CD4-positive, CD25-positive, alpha-beta regulatory T cell (primary cell): ENCODE results near the gene ARID1B. TPM values are rescaled to one million over a fixed set of nuclear protein-coding genes. Genes with fewer than 3 reads are reported as not detected.
A peak's percentile ranks its signal among the peaks of the same experiment; 100 is the strongest.
"Not testable (repeated sequence)": the region's sequence is repeated elsewhere in the genome, so short reads cannot be mapped to it uniquely, and the experiment has no call there.

Experiments
- ATAC-seq, 2 donors: fragments of 150-1000 bp; cut with Tn5 transposase; one replicate each; pipeline ENCODE4 v1.10.0; 2021; ENCODE audit warnings: low read depth in 2 of 2, moderate number of reproducible peaks in 2 of 2, moderate library complexity in 1 of 2
- DNase-seq, 3 donors: peaks; one replicate each; pipeline versions ENCODE4 v3.0.0 to v3.0.0-alpha.2; 2012 to 2022; ENCODE audit warnings: mixed read lengths in 1 of 3
- H3K27ac ChIP-seq: one replicate; pipeline ENCODE4 v1.7.0; 2013; ENCODE audit warnings: mild to moderate bottlenecking, low read length; ENCODE audit not compliant: insufficient read depth, poor library complexity, severe bottlenecking
- H3K27me3 ChIP-seq: one replicate; pipeline ENCODE4 v1.7.0; 2013; ENCODE audit warnings: low read length; ENCODE audit not compliant: control insufficient read depth, insufficient read depth
- H3K36me3 ChIP-seq: one replicate; pipeline ENCODE4 v1.7.0; 2013; ENCODE audit warnings: mild to moderate bottlenecking, low read length, moderate library complexity; ENCODE audit not compliant: control insufficient read depth, insufficient read depth
- H3K4me1 ChIP-seq: 2 replicates; pipeline ENCODE4 v1.7.0; 2013; ENCODE audit warnings: mild to moderate bottlenecking, low read length; ENCODE audit not compliant: insufficient read depth, control insufficient read depth, poor library complexity, severe bottlenecking
- H3K4me3 ChIP-seq: one replicate; pipeline ENCODE4 v1.7.0; 2013; ENCODE audit warnings: low read depth, mild to moderate bottlenecking, low read length, moderate library complexity
- H3K9me3 ChIP-seq, 2 experiments: 1 replicate in 1 of 2; 2 replicates in 1 of 2; pipeline ENCODE4 v1.7.0; 2013; ENCODE audit warnings: low read length in 2 of 2, mild to moderate bottlenecking in 1 of 2, moderate library complexity in 1 of 2; ENCODE audit not compliant: control insufficient read depth in 2 of 2
- H3K27ac Mint-ChIP-seq, 3 donors: one replicate each; pipeline ENCODE4 v1.8.0; 2020 to 2022; ENCODE audit warnings: mild to moderate bottlenecking in 3 of 3, mixed read lengths in 3 of 3, moderate library complexity in 2 of 3
- H3K27me3 Mint-ChIP-seq: one replicate; pipeline ENCODE4 v1.8.0; 2022; ENCODE audit warnings: mild to moderate bottlenecking, mixed read lengths
- H3K36me3 Mint-ChIP-seq: one replicate; pipeline ENCODE4 v1.8.0; 2020; ENCODE audit warnings: mixed read lengths
- H3K4me1 Mint-ChIP-seq, 4 donors: one replicate each; pipeline ENCODE4 v1.8.0; 2020 to 2022; ENCODE audit warnings: mixed read lengths in 4 of 4, mild to moderate bottlenecking in 1 of 4
- H3K4me3 Mint-ChIP-seq, 4 donors: one replicate each; pipeline ENCODE4 v1.8.0; 2020 to 2022; ENCODE audit warnings: mild to moderate bottlenecking in 4 of 4, mixed read lengths in 4 of 4, moderate library complexity in 3 of 4
- H3K9me3 Mint-ChIP-seq, 7 donors: one replicate each; pipeline ENCODE4 v1.8.0; 2020 to 2022; ENCODE audit warnings: mixed read lengths in 7 of 7, mild to moderate bottlenecking in 3 of 7, moderate library complexity in 2 of 7
- polyA plus RNA-seq, 4 donors: library from polyadenylated mRNA; unstranded; fragments of 300-500 nt; fragmentation: Illumina TruSeq; gene quantifications; one replicate each; pipeline ENCODE4 v1.2.3, GENCODE V29; 2021
- total RNA-seq: library from RNA; stranded (reverse); gene quantifications from one replicate; pipeline ENCODE4 v1.2.3, GENCODE V29; 2022

ARID1B gene
- total and polyA plus RNA-seq, 5 donors from 2014 or later = 9.8 to 186 (median 12.4) TPM

DNA sequence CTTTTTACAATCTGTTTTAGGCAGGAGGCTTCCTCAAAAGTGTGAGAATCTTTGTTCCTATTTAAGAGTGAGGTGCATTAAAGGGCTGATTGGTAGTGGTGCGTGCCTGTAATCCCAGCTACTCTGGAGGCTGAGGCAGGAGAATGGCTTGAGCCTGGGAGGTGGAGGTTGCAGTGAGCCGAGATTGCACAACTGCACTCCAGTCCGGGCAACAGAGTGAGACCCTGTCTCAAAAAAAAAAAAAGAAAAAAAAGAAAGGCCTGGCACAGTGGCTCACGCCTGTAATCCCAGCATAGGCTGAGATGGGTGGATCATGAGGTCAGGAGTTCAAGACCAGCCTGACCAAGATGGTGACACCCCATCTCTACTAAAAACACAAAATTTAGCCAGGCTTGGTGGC is 205.7 kb downstream of the ARID1B start:
- peaks cover 21% of the 10 kb centered on the region for H3K4me1 ChIP-seq
- H3K4me1 Mint-ChIP-seq = peaks cover 40 to 93% (median 77%) of the 10 kb centered on the region in 4 donors
- not testable (repeated sequence) for H3K9me3 ChIP-seq, H3K36me3 ChIP-seq, H3K4me3 ChIP-seq, H3K27me3 Mint-ChIP-seq, H3K27me3 ChIP-seq, ATAC-seq, DNase-seq, H3K27ac ChIP-seq, H3K36me3 Mint-ChIP-seq, H3K27ac Mint-ChIP-seq, H3K9me3 Mint-ChIP-seq
- H3K4me3 Mint-ChIP-seq = peak overlapping the region in 1 of 4 donors; percentile 14

DNA sequence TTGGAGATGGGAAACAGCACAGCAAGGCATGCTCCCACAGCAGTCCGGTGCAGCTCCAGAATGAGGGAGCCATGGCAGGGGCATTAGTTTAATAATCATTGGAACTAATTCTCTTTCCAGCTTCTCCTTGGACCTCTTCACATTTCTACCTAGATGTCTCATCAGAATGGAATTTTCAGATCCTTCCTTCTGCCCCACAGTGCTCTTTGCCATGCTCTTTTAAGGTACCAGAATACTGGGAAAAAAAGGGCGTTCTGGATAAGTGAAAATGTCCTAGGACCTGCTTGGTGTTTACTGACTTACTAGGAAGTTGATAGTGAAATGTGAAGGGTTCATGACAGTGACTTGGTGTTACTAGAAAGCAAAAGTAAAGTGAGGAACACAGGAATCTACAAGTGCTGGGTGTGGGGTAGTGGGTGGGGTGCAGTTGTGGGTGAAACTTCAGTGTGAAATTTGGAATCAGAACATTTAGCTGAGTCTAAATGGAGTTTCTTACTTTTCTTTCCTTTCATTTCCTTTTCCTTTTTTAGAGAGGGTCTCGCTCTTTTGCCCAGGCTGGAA is 207.1 kb downstream of the ARID1B start:
- DNase-seq (peak in 1 of 3 donors; percentile 61), ATAC-seq (no peak)
- H3K27ac Mint-ChIP-seq = peak overlapping the region; percentile 26 to 57 (median 46)
- Histone ChIP-seq H3K9me3 (no peaks in the 10 kb centered on the region), H3K4me1 (peaks cover 27% of the 10 kb centered on the region), H3K36me3 (no peaks in the 10 kb centered on the region), H3K4me3 (no peak overlapping the region), H3K27ac (no peak overlapping the region), H3K27me3 (no peaks in the 10 kb centered on the region)
- H3K36me3 Mint-ChIP-seq = no peaks in the 10 kb centered on the region
- peaks cover 35 to 93% (median 77%) of the 10 kb centered on the region in 4 donors for H3K4me1 Mint-ChIP-seq
- H3K4me3 Mint-ChIP-seq = peak overlapping the region in 1 of 4 donors; percentile 45
- no peaks in the 10 kb centered on the region for H3K9me3 Mint-ChIP-seq
- H3K27me3 Mint-ChIP-seq = no peaks in the 10 kb centered on the region

DNA sequence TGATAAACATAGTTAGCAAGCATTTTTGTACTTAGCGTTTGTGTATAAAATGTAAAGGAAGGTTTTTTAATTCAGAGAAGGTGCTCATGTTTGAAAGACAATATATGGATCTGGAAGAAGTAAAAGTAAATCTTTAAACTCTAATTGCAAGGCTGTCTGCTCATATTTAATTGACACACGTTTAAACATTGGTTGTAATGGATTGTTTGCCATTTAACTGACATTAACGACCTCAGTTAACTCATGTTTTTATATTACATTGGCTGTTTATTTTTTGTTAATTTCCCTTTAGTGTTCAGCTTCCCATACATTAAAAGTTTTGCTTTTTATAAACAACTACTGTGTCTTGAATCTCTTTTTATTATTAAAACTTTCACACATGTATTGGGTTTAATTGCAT is 208.1 kb downstream of the ARID1B start:
- no peak overlapping the region for H3K4me3 Mint-ChIP-seq

DNA sequence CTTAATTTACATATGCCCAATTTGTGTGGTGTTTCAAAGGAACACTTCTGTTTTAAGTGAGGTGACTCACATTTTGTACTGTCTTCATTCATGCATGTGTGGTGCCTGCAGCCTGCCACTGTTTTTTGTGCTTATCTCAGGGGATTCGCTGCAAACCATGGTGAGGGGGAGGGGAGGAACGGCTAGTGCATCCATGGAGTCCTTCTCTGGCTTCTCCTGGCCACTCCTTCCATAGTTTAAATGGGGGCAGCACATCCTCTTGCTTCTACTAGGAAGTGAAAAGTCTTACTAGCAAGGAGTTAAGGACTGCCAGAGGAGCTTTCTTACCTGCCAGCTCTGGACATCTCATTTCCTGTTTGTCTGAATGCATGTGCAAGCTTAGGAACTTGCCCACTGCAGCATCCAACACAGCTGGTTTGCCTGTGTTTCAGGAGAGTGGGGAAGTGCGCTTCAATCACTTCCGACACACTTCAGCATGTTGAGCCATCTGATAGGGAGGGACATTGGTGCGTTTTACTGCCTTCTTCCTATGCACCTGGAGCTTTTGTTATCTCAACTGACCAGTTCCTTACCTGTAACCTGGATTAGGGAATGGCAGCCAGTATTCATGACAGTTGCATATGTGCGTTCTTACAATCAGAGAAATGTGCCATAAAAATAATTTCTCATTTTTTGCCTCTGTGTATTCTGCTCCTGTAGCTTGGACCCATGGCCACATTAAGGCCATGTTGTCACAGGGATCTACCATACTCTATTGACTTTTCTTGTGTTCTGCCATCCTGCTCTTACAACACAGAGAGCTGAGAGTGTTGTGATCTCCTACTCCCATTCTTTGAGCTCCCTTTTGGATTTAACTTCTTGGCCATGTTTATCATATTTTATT is 211.3 kb downstream of the ARID1B start:
- no peaks in the 10 kb centered on the region for H3K9me3 ChIP-seq
- H3K36me3 ChIP-seq = no peaks in the 10 kb centered on the region
- H3K4me3 ChIP-seq = no peak overlapping the region
- H3K27ac Mint-ChIP-seq = peak overlapping the region in 2 of 3 donors; percentile 4 to 15
- H3K27ac ChIP-seq = no peak overlapping the region
- peaks cover 23 to 80% (median 56%) of the 10 kb centered on the region in 4 donors for H3K4me1 Mint-ChIP-seq
- ATAC-seq (peak; percentile 37 to 58), DNase-seq (no peak)
- peaks cover 14% of the 10 kb centered on the region for H3K4me1 ChIP-seq
- H3K36me3 Mint-ChIP-seq = no peaks in the 10 kb centered on the region
- peak overlapping the region in 2 of 4 donors; percentile 5 to 64 for H3K4me3 Mint-ChIP-seq
- no peaks in the 10 kb centered on the region for H3K27me3 Mint-ChIP-seq
- no peaks in the 10 kb centered on the region for H3K27me3 ChIP-seq
- H3K9me3 Mint-ChIP-seq = no peaks in the 10 kb centered on the region

More for the DNA sequence above, 208.1 kb downstream of the ARID1B start:
- no peaks in the 10 kb centered on the region for H3K27me3 Mint-ChIP-seq
- no peaks in the 10 kb centered on the region for H3K36me3 Mint-ChIP-seq
- H3K27ac ChIP-seq = no peak overlapping the region
- H3K27ac Mint-ChIP-seq = no peak overlapping the region
- peaks cover 25% of the 10 kb centered on the region for H3K4me1 ChIP-seq
- ATAC-seq = no peak
- no peak overlapping the region for H3K4me3 ChIP-seq
- no peaks in the 10 kb centered on the region for H3K27me3 ChIP-seq
- H3K4me1 Mint-ChIP-seq = peaks cover 33 to 91% (median 79%) of the 10 kb centered on the region in 4 donors
- no peaks in the 10 kb centered on the region for H3K9me3 ChIP-seq
- H3K36me3 ChIP-seq = no peaks in the 10 kb centered on the region
- no peaks in the 10 kb centered on the region for H3K9me3 Mint-ChIP-seq
- DNase-seq = no peak

DNA sequence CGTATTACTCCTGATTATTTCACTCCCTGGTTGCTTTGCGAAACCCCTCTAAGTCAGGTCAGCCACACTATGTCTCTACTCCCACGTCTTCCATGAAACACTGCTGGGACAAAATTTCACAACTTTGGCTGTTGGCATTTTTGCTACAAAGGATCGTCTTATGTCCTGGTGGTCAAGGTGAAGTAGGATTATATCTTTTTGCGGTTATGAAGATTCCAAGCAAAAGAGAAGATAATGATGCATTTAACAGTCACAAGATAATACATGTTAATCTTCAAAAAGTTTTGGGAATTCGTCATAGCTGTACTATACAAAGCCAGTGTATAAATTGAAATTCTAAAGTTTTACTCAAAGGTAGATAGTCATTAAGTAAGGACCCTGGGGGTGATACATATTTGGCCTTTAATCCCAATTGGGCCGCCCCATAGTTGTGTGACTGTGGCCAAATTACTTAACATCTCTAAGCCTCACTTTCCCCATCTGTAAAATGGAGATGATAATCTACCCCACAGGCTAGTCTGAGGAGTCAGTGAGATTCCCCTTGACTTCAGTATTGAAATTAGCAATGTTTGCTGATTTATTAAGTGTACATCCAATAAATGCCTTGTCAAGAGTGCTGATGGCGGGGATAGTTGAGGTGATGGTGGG is 212.1 kb downstream of the ARID1B start:
- no peak overlapping the region for H3K4me3 ChIP-seq
- H3K9me3 ChIP-seq = no peaks in the 10 kb centered on the region
- Mint-ChIP-seq H3K4me3 (no peak overlapping the region), H3K4me1 (peaks cover 17 to 77% (median 50%) of the 10 kb centered on the region in 4 donors), H3K9me3 (no peaks in the 10 kb centered on the region), H3K27me3 (no peaks in the 10 kb centered on the region), H3K36me3 (no peaks in the 10 kb centered on the region), H3K27ac (peak overlapping the region in 1 of 3 donors; percentile 15)
- H3K36me3 ChIP-seq = no peaks in the 10 kb centered on the region
- DNase-seq (no peak), ATAC-seq (no peak)
- no peak overlapping the region for H3K27ac ChIP-seq
- no peaks in the 10 kb centered on the region for H3K27me3 ChIP-seq
- peaks cover 7% of the 10 kb centered on the region for H3K4me1 ChIP-seq

DNA sequence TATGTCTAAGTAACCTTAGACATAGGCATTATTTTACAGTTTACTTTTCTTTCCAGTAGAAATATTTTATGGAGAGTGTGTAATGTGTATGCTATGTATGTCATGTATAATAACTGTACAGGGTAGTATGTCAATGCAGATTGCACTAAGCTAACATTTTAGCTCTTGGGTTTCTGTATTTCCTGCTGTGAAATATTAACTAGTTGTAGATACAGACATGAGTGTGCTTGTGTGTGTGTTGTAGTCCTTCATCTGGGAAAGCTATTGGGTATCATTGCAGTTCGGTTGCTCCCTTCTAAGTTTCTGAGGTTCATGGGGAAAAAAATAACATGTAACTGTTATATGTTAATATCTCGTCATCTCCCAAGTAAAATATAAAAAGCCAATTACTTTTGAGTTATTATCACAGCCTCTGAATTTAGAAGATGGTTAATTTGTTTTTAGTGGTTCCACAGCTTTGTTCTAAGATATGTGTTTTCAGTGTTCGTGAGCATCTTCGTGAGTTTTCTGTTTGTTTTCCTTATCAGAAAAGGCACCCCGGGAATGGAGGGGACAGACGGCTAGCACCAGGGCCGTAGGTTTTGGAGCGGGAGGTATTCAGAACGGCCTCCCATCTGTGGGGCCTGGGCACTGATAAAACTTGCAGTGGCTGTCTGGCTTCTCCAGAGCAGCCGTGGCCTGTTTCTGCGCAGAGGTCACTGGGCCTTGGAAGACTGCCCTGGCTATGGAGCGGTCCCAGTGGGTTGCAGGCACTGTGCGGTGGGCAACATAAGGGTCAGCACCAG is 215.0 kb downstream of the ARID1B start:
- Mint-ChIP-seq H3K4me1 (peaks cover 19 to 66% (median 45%) of the 10 kb centered on the region in 4 donors), H3K9me3 (no peaks in the 10 kb centered on the region)
- H3K9me3 ChIP-seq = no peaks in the 10 kb centered on the region

DNA sequence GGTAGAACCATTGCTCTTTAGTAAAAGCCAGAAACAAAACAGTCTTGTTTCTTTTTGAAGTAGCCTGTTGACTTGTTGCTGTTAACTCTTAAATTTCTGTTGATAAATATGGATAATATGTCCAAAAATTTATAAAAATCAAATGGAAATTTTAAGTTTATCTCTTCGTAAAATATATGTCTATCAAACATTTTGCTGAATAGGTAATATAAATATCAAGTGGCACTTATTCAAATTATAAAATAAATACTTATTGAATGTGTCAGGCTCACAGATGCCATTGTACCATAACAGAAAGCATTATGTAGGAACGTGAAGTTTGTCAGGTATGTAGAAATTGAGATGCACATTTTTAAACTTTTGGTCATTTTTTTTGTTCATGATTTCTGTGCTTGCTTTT is 216.5 kb downstream of the ARID1B start:
- Mint-ChIP-seq H3K4me1 (peaks cover 19 to 63% (median 38%) of the 10 kb centered on the region in 4 donors), H3K9me3 (no peaks in the 10 kb centered on the region), H3K4me3 (no peak overlapping the region), H3K27ac (no peak overlapping the region), H3K36me3 (peaks cover 7% of the 10 kb centered on the region), H3K27me3 (no peaks in the 10 kb centered on the region)
- ATAC-seq (no peak), DNase-seq (no peak)
- H3K36me3 ChIP-seq = peaks cover 3% of the 10 kb centered on the region
- peaks cover 4% of the 10 kb centered on the region for H3K4me1 ChIP-seq
- H3K4me3 ChIP-seq = no peak overlapping the region
- H3K27ac ChIP-seq = no peak overlapping the region
- no peaks in the 10 kb centered on the region for H3K9me3 ChIP-seq
- H3K27me3 ChIP-seq = no peaks in the 10 kb centered on the region

More for the DNA sequence above, 215.0 kb downstream of the ARID1B start:
- peak overlapping the region in 2 of 3 donors; percentile 1 to 38 for H3K27ac Mint-ChIP-seq
- peaks cover 3% of the 10 kb centered on the region for H3K36me3 ChIP-seq
- peaks cover 10% of the 10 kb centered on the region for H3K4me1 ChIP-seq
- DNase-seq (no peak), ATAC-seq (no peak)
- H3K27me3 Mint-ChIP-seq = no peaks in the 10 kb centered on the region
- no peak overlapping the region for H3K27ac ChIP-seq
- no peaks in the 10 kb centered on the region for H3K27me3 ChIP-seq
- H3K4me3 Mint-ChIP-seq = no peak overlapping the region
- H3K4me3 ChIP-seq = no peak overlapping the region
- no peaks in the 10 kb centered on the region for H3K36me3 Mint-ChIP-seq
